Left ventricle myocardium superior (tissue), 1 donor: ENCODE data around the gene FOXC1. TPM values are rescaled to one million over a fixed set of nuclear protein-coding genes. Genes with fewer than 3 reads are reported as not detected.

Experiments used
- ATAC-seq: fragments of 200-7000 bp; cut with Tn5 transposase; one replicate; pipeline ENCODE4 v1.9.1; 2020; ENCODE audit warnings: mild to moderate bottlenecking, moderate library complexity
- DNase-seq: peaks from one replicate; pipeline ENCODE4 v3.0.0-alpha.2; 2020
- intact Hi-C: fragments of 100-400 bp; cut with micrococcal nuclease; formaldehyde crosslinking; loops from one replicate; pipeline ENCODE4 v1.11.0; 2022
- long read RNA-seq: library from polyadenylated mRNA; unstranded; transcript quantifications from one replicate; pipeline ENCODE4 v2.0.0, GENCODE V29; 2021
- total RNA-seq: library from RNA; stranded (reverse); fragmentation: NEBNext Ultra II Directional; extraction: Animal tissue kit (Norgen Biotek cat#: 25700); gene quantifications from one replicate; pipeline ENCODE4 v1.2.1, GENCODE V29; 2021
- donor health status: DM: no; HTN: yes; CAD: no; lungs with severe emphysema.

FOXC1 gene
- 2.7 TPM for total RNA-seq
- long read RNA-seq, transcript FOXC1-202 (1 exons, 3,831 nt) = major isoform, 6 of 6 reads
- long read RNA-seq, partial matches to known transcripts = 0 of 6 reads
- long read RNA-seq, other reads (novel, unspliced or antisense) = 0 of 6 reads

DNA sequence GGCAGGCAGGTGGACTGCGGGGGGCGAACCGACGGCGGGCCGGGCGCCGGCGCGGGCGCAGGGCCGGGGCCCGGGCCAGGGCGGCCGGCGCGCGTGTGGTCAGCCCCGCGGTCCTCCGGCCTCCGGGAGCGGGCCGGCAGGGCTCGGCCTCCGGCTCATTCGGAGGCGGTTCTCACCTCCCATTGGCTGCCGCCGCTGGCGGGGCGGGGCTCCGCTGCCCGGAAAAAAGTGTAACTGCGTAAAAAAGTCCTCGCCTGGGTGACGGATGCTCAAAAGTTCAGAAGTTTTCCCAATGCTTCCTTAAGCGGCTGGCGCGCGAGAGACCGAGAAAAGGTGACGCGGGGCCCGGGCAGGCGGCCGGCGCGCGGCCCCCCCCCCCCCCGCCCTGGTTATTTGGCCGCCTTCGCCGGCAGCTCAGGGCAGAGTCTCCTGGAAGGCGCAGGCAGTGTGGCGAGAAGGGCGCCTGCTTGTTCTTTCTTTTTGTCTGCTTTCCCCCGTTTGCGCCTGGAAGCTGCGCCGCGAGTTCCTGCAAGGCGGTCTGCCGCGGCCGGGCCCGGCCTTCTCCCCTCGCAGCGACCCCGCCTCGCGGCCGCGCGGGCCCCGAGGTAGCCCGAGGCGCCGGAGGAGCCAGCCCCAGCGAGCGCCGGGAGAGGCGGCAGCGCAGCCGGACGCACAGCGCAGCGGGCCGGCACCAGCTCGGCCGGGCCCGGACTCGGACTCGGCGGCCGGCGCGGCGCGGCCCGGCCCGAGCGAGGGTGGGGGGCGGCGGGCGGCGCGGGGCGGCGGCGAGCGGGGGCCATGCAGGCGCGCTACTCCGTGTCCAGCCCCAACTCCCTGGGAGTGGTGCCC, at the start of gene FOXC1:
FOXC1 (plus strand) TSS at position 268 of the 849 bp plus-strand sequence; CDS start at position 799, 531 bp downstream.
- peak; percentile 92 for ATAC-seq
- intact Hi-C loops = loop anchor here (5.0 kb wide), 1 partner anchor 492 kb away; no protein-coding TSS in a partner anchor
- peak; percentile 91 for DNase-seq

DNA sequence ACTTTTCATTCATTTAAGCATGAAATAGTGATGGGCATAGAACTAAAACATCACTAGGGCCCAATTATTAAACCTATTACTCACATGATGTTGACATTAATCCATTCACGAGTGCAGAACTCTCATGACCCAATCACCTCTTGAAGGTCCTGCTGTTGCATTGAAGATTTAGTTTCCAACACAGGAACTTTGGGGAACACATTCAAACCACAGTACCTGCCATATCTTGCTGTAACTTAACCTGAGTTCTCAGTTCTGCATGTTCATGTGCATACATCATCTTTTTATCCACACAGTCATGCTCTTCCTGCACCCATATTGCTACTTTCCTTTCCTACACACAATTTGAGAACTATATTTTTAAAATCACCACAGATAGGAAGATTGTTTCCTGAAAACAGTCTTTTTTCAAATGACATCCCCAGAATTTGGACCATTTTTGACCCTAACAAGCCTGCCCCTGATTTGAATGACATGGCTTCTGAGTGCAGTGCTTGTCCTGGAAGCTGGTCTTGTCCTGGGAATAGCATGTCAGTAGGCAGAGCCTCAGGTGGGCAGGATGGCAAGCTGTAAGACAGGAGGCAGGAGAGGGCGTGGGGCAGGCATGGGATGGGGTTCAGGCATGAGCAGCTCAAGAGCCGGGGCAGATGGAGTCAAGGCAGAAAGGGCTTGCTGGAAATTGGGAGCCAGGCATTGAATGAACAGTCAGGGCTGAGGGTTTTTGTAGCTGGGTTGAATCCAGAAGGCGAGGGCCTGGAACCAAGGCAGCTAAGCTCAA, 49.2 kb upstream of the FOXC1 start:
- DNase-seq (no peak), ATAC-seq (no peak)
- intact Hi-C loops = no loop called here

DNA sequence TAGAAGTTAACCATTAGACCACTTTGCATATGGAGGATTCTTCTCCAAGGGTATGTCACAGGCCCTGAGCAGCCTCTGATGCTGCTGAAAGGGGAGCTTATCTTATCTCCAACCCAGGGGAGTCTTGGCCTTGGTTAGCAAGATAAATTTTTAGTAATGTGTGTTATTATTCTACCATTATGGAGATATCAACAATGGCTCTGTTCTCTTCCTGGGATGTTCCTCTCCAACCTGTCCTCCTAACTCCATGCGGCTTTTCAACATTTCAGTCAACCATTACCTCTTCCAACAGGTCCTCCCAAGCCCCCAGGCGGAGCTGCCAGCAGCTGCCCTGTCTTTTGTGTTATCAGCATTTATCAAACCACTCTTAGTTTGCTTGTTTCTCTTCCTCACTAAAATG, 48.4 kb upstream of the FOXC1 start:
- no peak for ATAC-seq

DNA sequence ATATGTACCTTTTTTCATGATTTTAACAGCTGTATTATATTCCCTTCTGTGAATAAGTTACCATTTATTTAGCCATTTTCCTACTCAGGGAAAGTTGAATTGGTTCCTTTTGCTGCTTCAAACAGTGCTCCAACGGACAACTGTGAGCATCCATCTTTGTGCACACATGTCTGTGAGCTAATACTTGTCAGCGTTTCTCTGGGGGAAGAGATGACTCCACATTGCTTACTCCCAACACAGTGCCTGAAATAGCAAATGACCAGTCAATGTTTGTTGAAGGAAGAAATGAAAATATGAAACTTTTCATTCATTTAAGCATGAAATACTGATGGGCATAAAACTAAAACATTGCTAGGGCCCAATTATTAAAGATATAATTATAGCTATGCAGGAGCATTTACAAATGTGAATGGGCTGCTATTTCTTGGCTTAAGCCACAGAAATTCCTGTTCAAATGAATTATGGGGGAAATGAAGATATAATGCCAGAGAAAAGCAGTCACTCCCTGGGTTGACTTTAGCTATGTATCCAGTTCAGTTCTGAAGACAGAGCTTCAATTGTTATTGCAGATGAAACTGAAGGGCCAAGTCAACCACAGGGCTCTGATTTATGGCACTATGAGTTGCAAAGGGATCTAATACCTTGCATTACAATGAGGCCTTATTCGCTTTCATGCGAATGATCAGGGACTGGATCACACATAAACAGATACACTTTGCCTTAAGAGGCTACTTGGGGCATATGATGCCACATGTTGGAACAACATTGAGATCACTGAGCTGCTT, 47.4 kb upstream of the FOXC1 start:
- intact Hi-C loops = no loop called here
- DNase-seq (no peak), ATAC-seq (no peak)

More for the DNA sequence above, 48.4 kb upstream of the FOXC1 start:
- intact Hi-C loops = no loop called here
- DNase-seq = no peak

DNA sequence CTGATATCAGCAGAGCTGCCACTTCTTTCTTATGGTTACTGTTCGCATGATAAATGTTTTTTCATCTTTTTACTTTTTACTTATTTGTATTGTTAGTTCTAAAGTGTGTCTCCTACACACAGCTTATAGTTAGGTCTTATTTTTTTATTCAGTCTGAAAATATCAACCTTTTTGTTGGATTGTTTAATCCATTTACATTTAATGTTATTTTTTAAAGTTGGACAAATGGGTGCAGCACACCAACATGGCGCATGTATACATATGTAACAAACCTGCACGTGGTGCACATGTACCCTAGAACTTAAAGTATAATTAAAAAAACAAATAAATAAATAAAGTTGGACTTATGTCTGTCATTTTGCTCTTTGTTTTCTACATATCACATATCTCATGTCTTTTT, 40.3 kb upstream of the FOXC1 start:
- intact Hi-C loops = no loop called here
- ATAC-seq = no peak
- no peak for DNase-seq

DNA sequence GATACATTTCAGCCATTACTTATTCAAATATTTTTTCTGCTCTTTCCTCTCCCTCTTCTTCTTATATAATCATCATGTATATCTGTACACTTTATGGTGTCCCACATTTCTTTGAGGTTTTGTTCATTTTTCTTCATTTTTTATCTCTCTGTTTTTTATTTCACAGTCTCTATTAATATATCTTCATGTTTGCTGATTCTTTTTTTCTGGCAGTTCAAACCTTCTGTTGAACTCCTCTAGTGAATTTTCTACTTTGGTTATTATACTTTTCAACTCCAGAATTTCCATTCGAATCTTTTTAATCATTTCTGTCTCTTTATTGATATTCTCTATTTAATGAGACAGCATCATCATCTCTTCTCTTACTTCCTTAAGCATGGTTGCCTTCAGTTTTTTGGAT, 38.9 kb upstream of the FOXC1 start:
- ATAC-seq (no peak), DNase-seq (no peak)
- intact Hi-C loops = no loop called here

DNA sequence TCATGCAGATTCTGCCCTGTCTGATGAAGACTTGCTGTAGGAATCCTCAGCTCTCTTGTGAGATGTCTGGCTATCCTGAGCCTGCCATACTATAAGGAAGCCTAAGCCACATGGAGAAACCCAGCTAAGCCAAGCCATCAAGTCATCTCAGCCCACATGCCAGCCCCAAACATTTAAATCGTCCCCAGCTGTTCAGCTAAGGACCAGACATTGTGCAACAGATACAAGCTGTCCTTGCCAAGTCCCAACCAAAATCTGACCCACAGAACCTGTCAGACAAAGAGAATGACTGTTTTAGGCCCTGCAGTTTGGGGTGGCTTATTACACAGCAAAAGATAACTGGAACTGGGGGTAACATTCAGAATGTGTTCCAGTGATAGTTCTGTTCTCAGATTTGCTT, 36.8 kb upstream of the FOXC1 start:
- DNase-seq = no peak
- ATAC-seq = no peak
- intact Hi-C loops = no loop called here

DNA sequence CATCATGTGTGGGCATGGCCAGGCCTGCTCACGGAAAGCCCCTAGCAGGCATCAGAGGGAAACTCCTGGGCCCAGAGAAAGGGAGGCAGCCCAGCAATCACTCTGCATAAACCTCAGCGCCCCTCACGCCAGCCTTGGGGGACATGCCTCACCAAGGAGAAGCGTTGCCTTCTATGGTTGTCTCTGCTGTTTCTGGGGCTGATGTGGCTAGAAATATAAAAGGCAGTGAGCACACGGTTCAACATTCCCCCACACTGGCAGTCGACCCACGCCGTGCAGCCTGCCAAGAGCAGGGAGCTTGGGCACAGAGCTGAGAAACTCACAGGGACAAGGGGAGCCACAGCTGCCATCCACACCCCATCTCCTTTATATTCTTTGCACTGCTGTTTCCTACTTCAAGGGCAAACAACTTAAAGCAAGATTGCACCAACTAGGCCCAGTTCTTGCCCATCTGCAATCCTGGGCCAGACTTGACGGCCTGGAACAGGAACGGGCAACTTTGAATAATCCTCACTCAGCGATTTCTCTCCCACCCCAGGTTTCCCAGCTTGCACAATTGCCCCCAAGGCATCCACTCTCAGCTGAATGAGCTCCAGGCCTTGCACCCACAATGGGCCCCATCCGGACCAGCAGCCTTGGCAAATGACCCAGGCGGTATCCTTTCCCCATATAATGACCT, 35.5 kb upstream of the FOXC1 start:
- DNase-seq (no peak), ATAC-seq (no peak)
- intact Hi-C loops = no loop called here

DNA sequence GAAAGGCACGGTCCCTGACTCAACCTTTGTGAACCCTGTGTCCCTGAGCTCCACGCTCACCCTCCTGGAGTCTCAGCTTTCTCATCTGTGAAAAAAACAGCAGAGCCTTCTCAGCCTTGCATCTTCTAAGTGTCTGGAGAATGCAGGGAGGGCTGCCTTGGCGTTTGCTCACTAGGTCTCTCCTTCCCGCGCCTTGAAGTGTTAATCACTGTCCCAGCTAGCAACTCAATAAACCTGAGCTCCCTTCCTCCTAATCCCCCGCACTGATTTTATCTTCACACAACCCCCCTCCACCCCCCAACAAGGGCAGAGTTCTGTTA, 34.9 kb upstream of the FOXC1 start:
- DNase-seq (no peak), ATAC-seq (no peak)
- intact Hi-C loops = no loop called here

DNA sequence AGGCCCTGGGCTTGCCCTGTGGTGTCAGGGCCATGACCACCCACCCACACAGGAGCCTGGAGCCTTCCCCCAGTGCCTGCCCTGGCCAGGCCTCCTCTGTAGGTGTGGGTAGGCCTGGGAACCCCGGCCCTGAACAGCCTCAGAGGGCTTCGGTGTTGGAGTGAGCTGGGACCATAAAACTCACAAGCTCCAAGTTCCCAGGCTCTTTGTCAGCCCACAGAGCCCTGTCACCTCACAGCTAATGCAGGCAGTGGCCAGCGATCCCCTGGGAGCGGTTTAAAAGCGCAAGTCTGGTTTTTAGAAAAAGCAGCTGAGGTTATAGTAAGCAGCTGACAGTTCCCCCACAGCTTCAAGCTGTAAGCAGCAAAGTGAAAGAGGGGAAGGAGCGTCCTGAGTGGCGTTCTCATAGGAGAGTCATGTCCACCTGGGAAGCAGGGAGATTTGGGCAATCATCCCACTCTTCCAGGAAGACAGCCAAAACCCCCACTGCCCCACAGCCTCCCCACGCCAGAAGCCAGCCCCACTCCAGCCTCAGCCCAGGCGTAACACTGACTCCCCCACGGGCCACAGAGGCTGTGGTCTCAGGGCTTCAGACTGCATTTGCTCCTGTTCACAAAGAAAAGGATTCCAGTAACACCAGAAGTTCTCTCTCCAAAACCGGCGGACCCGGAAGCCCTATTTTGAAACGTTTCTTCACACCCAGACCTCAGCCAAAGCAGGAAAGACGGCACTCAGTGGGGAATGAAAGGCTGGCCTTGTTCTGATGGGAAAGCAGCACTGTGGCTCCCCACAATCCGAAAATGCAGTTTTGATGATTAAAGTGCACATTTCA, 34.3 kb upstream of the FOXC1 start:
- intact Hi-C loops = no loop called here
- ATAC-seq = peak; percentile 71
- DNase-seq = peak; percentile 50

DNA sequence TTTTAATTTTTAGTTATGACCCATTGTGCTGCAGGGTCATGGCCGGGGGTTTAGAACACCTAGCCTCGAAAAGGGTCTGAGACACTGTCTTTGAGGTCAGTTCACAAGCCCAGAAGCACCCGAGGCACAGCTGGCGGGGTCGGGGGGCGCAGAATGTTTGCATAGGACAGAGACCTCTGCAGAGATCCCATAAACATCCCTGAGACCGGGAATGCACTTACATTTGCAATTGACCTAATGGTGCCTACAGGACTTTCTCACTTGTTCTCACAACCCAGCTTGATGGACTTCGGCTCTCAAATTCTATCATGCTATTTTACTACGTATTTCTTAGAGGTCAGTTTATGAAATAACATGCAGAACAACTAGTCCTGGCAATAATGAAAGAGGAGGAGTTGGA, 33.5 kb upstream of the FOXC1 start:
- intact Hi-C loops = no loop called here
- no peak for ATAC-seq
- no peak for DNase-seq

DNA sequence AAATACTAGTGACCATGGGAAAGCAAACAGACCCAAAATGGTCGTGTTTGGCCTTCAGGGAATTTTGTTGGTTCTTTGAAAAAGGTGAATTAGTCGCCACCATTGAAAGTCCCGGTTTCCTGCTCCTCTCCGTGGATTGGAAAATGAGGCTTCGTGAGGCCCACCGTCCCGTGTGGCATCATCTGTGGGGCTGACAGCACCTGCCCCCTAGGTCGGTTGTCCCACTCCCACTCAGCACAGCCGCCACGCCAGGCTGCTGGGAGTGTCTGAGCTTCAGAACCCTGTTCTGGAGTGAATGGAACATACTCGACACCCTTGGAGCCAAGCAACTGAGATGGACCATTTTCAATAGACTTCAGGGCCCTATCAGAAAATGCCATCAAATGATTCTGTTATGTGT, 33.0 kb upstream of the FOXC1 start:
- intact Hi-C loops = no loop called here
- ATAC-seq (no peak), DNase-seq (no peak)

DNA sequence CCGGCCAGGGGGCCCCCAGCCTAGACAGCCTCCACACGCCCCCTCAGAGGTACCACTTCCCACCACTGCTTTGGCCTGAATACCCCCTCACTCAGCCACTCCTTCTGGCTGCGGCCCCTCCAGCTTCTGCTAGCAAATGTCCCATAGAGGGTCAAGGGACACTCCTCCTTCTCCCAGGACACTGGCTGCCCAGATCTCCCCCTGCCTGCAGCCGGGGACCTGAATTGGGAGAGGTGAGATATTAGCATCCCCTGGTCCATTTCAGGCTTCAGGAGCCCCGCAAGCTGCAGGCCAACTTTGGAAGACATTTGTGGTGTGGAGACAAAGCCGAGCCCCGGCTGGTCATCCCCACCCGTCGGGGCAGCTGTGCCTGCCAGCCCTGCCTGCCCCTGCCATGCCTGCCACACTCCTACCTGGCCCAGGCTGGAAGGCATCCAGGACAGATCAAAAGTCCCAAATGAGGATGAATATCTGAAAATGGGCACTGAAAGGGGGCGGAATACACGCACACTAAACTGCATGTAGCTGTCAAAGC, 32.5 kb upstream of the FOXC1 start:
- intact Hi-C loops = no loop called here
- DNase-seq (no peak), ATAC-seq (no peak)

DNA sequence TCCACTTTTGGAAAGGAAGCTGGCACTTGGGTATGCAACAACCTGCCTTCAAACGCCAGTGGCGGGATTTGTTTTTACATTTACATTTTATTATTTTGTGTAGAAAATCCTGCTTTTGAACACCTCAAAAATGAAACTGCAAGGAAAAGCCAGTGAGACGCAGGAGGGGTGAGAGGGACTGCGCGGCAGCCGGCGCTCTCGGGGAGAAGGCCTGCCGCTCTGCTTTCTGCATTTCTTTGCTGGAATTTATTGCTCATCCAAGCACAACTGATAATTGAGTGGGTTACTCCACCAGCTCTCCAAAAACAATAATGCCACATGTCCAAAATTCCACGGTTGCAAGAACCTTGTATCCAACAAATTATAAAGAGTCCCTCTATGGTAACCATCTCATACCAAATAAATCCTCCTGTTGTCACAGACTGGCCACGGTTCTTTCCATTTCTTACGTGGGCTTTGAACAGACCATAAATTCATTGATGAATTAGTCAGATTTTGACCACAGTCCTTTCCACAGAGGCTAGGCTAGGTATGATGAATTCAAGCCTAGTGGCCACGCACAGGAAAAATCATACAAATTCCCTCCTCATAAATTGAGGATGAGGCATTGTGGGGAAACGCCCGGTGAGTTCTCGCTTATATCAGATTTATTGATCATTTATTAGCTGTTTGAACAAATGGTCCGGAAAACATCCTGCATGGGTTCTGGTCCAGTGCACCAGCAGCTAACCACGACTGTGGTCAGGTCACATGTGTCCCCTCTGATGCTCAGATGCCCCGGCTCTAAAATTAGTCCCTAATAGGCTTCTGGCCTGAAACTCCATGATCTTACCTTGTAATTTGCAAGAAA, 31.6 kb upstream of the FOXC1 start:
- intact Hi-C loops = no loop called here
- ATAC-seq = no peak
- DNase-seq = no peak

DNA sequence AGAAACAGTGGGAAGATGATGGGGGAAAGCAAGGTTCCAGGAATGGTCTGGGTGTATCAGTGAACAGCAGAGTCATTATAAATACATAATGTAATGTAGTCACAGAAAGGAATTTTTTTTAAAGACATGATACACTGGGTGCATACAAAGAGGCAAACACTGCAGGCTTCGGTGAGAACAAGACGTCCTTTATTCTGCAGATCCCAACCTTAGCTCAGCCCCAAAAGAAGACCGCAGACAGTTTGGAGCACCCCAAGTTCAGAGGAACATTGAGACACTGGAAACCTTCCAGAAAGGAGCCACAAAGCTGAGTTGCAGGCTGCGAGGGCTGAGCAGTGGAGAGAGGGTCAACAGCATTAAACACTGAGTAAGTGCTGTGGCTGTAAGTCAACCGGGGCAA, 30.6 kb upstream of the FOXC1 start:
- ATAC-seq = no peak
- no peak for DNase-seq
- intact Hi-C loops = no loop called here

DNA sequence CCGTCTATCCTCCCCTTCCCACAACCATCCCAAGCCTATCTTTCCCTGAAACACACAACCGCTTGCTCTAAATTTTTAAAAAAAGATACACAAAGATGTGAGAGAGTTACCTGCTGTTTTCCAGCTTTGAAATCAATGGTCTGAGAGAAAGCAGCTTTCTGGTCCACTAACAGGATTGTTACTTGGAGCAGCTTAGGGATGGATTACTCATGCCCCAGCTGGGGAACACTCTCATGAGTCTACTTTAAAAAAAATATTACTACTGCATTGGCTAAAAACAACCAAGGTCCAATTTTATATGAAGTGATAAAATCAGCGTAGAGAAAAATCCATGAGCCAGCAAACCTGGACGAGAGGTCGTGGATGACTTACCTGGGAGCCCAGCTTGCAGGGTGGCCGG, 29.6 kb upstream of the FOXC1 start:
- DNase-seq (no peak), ATAC-seq (no peak)
- intact Hi-C loops = no loop called here

DNA sequence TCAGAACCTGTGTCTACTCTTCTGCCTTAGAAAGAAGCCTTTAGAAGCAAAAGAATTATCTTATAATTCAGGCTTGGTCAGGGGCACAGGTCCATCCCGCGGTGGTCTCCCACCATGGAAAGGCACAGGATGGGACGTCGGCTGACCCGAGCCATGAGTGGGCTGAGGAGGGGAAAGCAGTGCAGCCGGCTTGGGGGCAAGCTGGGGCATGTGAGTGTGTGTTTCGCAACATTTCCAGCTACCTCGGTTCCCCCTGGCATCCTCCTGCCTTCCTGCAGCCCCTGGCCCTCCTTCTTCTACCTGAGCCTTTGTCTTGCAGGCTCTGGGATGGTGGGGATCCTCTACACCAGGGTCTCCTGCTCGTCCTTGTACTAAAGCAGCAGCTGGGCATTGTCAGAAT, 29.1 kb upstream of the FOXC1 start:
- DNase-seq = no peak
- ATAC-seq = no peak
- intact Hi-C loops = no loop called here
